HG03064 (cell line): Measurements from ENCODE around the gene C2orf92.
"Not testable (repeated sequence)": the region's sequence is repeated elsewhere in the genome, so short reads cannot be mapped to it uniquely, and the experiment has no call there.

Source experiments
- ATAC-seq: cut with Tn5 transposase; IDR thresholded peaks from one replicate; pipeline ENCODE4 v1.9.1; 2021; ENCODE audit warnings: low read depth; ENCODE audit not compliant: unreplicated experiment

Gene C2orf92

DNA sequence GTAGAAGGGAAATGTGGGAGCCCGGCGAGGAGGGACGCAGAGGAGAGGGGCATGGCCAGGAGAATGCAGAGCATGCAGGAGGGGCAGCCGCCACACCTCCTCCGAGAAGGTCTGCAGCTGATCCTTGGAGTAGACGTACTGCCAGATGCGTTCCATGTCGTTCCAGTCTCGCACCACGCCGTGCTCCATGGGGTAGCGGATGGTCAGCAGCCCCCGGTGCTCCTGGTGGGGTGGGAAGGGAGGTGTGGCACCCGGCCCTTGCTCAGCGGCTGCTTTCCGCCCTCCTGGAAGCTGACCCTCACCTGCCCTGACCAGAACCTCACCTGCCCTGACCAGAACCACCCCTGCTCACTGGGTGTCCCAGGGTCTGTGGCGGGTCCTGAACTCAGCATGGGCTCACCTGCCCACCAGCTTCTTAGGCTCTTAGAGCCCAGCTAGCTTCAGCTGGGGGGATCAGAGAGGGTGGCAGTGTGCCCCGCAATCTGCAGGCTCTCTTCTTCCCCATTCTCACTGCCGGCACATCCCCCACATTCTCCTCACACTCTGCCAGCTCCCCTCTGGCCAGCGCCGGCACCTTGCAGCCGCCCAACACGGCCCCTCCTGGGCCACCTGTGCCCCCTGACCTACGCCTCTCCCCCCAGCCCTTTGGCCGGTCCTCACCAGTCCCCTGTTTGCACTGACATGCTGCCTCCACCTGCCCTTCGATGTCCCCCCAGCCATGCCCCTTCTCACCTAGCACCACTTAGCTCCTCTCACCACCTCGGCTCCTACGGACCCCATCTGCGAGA lies 10.1 kb upstream of the C2orf92 start:
- ATAC-seq: no peak

DNA sequence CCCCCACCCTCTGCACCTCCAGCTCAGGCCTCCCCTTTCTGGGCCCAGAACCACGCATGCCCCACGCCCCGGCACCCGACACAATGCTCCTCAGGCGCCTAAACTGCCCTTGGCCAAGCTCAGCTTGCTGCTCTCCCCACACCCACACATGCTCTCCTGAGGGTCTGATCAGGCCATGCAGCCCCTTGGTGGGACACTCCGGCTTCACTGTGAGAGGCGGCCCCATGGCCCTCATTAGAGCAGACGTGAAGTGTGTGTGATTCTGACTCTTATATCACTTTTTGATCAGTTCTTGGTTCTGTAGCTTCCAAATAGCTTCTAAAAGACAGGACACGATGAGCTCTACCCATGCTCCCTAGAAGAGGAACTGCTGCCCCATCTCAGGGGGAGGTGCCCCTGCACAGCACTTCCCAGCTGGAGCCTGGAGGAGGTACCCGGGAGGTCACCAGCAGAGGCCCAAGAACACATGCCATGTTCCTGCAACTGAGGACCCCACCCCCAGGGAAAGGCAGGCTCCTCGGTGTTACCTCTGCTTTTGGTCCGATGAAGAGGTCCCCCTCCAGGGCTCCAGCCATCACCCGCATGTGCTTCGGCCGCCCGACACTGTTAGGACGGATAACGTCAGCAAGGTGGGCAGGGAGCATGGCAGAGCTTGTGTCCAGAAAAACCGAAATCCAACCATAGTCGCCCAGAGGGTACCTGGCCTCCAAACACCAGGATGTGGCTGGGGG lies 9.3 kb upstream of the C2orf92 start:
- no peak for ATAC-seq

DNA sequence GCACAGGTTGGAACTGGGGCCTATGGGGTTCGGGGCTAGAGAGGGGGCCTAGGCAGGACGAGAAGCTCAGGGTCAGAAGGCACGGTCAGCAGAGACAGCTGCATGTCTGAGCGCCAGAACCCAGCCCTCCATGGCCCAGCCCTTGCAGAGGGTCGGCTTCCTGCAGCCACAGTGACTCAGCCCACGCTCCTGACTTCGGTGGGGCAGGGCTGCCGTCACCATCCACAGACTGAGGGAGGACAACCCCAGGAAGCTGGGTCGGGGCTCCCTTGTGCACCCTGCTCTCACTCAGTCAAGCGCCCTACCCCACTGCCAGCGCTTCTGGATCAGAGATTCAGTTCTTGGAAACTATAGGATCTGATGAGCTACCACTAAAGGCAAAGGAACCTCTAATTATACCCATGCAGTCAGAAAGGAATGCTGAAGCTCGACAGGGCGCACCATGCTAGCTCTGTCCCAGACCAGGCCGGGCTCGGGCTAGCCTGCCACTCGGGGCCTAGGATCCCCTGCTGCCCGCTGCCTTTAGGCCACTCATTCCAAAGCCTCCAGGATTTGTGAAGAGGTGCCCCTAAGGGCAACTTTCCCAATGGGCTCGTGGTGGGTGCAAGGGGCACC lies 8.6 kb upstream of the C2orf92 start:
- ATAC-seq: no peak

DNA sequence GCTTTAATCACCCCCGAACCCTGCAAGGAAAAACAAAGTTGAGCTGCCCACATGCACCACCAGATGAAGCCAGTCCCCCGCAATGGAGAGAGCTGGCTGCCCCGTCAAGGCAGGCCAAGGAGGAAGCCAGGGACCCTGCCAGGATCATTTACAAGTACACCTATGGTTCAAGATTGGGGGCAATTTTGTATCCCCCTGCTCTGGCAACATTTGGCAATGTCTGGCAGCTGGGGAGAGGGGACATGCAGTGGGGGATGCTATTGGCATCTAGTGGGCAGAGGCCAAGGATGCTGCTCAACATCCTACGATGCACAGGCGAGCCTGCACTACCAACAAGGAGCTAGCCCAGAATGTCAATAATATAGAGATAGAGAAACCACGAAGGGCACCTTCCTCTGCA lies 7.6 kb upstream of the C2orf92 start:
- ATAC-seq: no peak

DNA sequence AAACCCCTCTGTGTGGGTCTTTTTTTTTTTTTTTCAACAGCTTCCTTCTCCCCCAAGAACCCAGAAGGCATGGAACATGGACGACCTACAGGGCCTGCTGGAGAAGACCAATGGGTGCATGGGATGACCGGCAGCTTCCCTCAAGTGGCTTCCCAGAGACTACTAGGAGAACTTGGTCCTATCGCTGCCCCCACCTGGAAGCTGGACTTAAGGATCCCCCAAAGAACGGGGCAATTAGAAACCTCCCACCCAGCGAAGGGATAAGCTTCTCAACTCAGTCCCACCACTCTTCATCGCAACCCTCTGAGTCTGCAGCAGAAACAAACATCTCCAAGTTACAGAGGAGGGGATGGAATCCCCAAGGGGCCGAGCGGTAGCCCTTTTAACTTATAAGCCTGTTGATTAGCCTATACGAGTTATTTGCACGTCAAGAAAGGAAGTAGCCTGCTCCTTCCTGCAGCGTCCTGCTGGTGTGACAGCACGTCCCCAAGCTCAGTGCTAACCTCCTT lies 7.1 kb upstream of the C2orf92 start:
- no peak for ATAC-seq

DNA sequence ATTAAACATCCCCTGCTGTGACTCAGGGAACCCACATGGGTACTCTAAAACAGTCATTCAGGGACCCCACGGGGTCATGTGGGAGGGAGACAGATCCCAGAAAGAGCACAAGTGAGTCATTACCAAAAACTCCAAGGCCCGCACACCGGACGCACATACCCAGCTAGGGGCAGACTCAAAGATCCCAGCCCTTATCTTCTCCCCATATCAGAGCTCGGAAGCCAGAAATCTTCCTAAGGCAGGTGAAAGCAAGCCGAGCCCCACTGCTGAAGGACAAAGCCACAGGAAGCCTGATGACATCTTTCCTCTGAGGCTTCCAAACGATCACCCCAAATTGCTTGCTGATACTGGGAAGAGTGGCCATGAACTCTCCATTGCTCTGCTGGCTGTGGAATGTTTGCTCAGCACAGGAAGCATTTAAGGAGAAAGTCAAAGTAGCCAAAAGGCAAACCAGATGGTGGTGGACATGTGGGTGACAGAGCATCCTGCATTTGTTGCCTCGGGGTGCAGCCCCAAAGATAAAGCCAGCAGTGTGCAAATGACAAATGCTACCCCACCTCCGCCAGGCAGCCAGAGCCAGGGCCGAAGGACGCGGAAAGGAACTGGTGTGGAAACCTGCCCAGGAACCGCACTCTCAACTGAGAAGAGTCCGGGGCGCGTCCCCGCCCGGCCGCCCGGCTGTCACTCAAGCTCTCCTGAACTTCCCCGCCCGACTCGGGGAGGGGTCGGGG lies 6.5 kb upstream of the C2orf92 start:
- peak; percentile 44 for ATAC-seq

DNA sequence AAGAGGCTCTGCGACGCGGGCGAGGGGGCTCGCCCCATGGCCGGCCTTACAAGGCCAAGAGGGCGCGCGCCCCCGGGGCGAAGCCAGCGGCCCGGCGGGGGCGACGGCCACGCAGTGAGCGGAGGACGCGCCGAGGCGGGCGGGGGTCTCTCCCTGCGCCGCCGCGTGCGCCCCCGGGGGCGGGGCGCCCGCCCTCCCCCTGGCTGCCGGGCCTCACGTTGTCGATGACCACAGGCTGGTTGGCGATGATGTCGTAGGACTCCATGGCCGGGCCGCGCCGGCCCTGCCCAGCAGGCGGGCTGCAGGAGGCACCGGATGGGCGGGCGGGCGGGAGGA lies 5.9 kb upstream of the C2orf92 start:
- no peak for ATAC-seq

DNA sequence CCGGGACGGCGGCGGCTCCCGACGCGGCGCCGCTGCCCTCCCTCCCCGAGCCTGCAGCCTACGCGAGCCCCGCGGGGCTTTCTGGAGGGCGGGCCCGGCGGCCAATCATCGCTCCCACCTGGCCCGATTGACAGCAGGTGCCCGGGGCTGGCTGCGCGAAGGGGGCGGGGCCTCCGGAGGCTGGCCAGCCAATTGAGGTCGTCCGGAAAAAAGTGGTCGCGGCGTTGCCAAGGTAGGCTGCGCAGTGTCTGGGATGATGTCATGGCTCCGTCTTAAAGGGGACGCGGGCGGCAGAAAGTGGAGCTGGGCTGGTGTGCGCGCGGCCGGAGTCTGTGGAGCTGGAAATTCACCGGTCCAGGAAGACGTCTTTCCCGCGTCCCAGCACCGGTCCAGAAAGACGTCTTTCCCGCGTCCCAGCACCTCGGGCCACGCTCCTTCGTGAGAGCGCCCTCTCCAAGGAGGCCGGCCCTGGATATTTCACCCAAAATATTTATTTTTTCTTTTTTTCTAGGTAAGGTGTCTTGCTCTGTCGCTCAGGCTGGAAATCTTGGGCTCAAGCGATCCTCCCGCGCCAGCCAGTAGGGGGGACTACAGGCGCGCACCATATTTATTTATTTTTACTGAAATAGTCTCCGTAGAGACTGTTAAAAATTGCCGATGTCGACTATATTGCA lies 5.4 kb upstream of the C2orf92 start, which contains the start of gene ACTR1B:
Gene ACTR1B (minus strand): TSS at position 83 of the 674 bp plus-strand sequence. CDS start 154 bp downstream, outside the sequence.
- ATAC-seq: peak; percentile 85

DNA sequence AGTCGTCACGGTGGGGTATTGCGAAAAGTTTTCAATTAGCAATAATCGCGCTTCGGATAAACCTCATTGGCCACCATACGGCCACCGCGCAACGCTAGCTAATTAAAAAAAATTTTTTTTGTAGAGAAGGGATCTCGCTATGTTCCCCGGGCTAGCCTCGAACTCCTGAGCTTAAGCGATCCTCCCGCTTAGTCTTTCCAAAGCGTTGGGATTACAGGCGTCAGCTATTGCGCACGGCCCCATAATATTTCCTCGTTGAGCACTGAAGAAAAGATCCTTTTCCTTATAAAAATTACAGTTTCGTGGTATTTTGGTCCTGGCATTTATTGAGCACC lies 4.9 kb upstream of the C2orf92 start:
- ATAC-seq: no peak

DNA sequence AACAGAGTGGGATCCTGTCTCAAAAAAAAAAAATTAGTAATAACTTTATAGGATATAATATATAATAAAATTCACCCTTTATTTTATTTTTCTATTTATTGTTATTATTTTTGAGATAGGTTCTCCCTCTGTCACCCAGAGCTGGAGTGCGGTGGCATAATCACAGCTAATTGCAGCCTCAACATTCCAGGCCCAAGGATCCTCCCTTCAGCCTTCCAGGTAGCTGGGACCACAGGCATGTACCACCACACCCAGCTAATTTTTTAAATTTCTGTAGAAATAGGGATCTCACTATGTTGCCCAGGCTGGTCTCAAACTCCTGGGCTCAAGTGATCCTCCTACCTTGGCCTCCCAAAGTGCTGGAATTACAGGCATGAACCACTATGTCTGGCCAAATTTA lies 958 bp downstream of the C2orf92 start:
- ATAC-seq: no peak

DNA sequence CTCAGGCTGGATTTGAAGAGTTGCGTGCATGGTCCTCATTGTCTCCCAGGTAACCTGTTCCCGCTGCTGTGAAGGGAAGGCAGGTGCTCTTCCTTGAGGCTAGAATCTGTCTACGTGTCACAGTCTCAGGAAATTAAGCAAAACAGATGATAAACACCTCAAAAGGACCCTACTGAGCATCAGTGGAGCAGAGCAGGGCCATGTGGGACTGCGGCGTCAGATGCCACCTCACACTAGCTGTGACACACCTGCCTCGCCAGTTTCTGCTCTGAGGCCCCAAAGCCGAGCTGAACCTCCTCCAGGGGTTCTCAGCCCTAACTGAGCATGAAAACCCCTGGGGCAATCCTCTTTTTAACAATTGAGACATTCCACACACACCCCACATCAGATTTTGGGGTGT lies 2.0 kb downstream of the C2orf92 start:
- no peak for ATAC-seq

DNA sequence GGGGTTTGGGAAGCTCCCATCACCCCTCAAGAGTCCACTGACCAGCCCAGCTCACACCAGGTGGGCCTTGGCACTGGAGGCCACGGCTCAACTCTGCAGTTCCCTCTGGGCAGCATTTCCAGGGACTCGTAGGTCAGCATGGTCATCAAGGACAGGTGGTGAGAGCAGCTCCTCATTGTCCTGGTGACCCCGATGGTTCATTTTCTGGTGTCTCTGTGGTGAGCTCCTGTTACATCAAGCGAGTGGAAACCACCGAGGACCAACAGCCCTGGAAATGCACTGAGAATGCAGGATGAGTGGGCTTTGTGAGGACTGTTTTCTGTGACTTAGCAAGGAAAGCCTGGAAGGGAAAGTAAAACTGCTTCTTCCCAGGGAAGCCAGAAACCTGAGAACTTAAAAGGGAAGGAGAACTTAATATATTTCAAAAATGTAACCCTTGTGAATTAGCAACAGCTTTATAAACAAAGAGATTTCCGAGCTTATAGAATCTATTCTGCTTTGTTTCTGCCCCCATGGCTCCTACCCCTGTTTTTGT lies 3.2 kb downstream of the C2orf92 start:
- not testable (repeated sequence) for ATAC-seq

DNA sequence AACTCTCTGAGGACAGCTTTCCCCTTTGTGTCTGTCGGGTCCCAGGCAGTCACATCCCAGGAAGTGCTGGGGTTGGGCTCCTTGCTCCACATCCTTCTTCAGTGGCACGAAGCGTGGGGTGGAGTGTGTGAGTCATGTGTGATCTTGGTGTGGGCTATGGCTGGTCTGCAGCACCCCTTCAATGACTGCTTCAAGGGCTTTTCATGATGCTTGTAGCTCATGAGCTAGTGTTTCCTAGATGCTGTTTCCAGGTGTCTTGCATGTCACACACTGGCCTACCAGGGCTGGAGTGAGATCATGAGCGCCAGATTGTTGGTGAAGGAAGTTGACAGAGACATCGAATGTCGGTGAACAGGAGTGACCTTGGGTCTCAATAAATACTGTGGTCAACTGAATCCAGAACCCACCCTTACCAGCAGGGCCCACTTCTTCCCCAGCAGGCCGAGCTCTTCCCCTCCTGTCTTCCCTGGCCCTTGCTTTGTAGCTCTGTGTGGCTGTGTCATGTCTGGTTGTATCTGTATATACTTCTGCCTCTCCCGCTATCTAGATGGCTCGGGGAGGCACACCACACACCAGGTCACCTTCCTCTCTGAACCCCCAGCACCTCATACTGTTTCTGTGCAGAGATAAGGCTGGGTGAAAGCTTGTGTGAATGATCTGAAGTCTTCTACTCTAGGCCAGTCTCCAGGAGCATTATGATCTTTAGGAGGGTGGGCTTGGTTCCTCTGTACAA lies 3.8 kb downstream of the C2orf92 start:
- no peak for ATAC-seq

DNA sequence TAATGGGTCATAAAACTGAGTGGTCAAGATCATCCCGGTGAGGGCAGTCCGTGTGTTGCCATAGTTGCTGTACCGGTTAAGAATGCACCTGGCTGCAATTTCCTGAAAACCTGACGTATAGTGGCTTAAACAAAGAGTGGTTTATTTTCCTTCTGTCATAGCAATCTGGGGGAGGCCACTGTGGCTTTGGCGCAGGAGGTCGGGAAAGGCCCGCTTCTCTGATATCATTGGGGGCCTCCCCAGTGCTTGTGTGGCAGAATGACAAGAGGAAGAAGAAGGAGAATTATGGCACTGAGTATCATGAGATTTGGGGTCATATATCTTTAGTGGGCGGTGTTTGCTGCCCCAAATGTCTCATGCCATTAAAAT lies 4.4 kb downstream of the C2orf92 start:
- ATAC-seq: no peak

DNA sequence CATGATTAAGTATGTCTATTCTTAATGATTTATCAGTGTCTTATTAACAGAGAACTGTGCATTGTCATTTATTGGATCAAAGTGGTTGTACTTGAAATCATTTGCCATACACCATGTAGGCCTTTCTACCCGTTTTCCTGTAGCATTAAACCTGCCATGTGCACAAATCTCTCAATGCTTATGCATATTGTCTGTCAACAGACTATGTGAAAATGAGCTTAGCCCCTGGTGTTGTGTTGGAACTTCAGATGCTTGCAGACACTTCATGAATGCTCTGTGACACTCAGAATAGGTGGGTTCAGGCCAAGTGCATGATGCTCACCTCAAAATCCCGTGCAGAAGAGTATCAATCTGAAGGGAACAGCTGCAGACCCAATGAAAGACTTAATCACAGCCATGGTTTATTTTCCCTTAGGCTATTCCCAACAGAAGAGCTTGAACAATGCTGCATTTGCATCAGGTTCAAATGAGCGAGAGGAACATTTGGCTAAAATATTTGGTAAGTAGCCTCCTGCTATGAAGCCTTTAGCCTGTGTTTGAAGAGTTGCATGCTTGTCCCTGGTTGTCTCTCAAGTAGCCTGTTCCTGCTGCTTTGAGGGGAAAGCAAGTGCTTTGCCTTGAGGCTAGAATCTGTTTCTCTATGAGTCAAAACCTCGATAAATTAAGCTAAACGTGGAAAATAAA lies 6.1 kb downstream of the C2orf92 start:
- ATAC-seq: no peak

DNA sequence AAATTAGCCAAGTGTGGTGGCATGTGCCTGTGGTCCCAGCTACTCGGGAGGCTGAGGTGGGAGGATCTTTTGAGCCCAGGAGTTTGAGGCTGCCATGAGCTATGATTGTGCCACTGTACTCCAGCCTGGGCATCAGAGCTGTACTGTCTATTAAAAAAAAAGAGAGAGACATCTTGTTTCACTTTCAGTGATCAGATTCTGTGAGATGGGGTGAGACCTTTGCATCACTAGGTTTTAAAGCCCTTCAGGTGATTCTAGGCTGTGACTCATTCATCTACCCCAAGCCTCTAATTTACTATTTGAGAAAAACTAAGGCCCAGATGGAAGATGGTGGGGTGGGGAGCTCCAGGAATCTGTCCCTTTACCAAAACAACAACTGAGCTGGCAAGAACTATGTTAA lies 7.1 kb downstream of the C2orf92 start:
- no peak for ATAC-seq

DNA sequence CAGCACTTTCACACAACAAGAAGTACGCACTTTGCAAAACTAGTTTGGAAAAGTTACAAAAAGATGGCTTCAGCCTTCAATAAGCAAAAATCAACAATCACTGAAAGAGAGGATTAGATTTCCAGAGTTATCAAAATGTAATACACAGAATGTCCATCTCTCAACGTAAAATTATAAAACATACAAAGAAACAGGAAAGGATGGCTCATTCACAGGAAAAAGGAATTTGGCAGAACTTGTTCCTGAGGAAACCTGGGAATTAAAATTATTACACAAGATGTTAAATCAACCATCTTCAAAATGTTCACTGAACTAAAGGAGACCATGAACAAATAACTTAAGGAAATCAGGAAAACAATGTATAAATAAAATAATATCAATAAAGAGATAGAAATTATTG lies 8.0 kb downstream of the C2orf92 start:
- no peak for ATAC-seq

DNA sequence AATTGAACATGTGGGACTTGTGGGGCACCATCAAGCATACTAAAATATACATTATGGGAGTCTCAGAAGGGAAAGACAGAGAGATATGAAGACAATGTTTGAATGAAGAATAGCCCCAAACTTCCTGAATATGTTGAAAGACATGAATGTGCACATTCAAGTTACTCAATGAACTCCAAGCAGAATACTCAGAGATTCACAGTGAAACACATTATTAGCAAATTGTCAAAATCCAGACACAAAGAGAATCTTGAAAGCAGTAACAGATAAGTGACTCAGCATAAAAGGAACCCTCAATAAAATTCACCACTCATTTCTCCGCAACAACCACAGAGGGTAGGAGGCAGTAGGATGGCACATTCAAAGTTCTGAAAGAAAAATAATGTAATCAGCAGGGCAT lies 8.8 kb downstream of the C2orf92 start:
- no peak for ATAC-seq

DNA sequence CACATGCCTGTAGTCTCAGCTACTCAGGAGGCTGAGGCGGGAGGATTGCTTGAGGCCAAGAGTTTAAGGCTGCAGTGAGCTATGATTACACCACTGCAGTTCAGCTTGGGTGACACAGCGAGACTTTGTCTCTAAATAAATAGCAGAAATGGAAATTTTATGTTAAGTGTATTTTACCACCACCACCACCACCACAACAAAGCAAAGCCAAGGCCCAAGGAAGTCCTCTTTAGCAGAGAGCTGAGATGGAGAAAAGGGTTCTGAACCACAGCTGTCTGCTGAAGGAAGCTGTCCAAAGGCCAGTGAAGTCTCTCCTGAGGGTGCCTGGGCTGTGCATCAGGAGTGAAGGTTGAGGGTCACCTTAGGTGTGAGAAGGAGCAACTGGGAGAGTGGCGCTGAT lies 17.7 kb downstream of the C2orf92 start:
- ATAC-seq: not testable (repeated sequence)
